ENCODE results near the gene GBF1.
"Not testable (repeated sequence)": the region's sequence is repeated elsewhere in the genome, so short reads cannot be mapped to it uniquely, and the experiment has no call there.

Gene GBF1

GRCh38 chr10:102306006-102306405 is 60.7 kb downstream of the GBF1 start:
- DNase-seq = no peak

- no peak for DNase-seq
Observed at GRCh38 chr10:102306710-102307109, 61.4 kb downstream of the GBF1 start.

- not testable (repeated sequence) for DNase-seq
Observed at GRCh38 chr10:102308318-102308717, 63.0 kb downstream of the GBF1 start.

GRCh38 chr10:102309236-102309635 is 63.9 kb downstream of the GBF1 start:
- DNase-seq = no peak

GRCh38 chr10:102309916-102310315 is 64.6 kb downstream of the GBF1 start:
- DNase-seq = no peak

- DNase-seq = no peak
Observed at GRCh38 chr10:102310361-102311024, 65.2 kb downstream of the GBF1 start.

GRCh38 chr10:102311025-102311420 is 65.7 kb downstream of the GBF1 start:
- DNase-seq = no peak

- no peak for DNase-seq
Observed at GRCh38 chr10:102312683-102313082, 67.4 kb downstream of the GBF1 start.

- DNase-seq = no peak
Observed at GRCh38 chr10:102313221-102313896, 68.0 kb downstream of the GBF1 start.

- DNase-seq = no peak
Observed at GRCh38 chr10:102314801-102315200, 69.5 kb downstream of the GBF1 start.

GRCh38 chr10:102316421-102316820 is 71.1 kb downstream of the GBF1 start:
- DNase-seq = no peak

GRCh38 chr10:102322914-102323313 is 77.6 kb downstream of the GBF1 start:
- no peak for DNase-seq

- no peak for DNase-seq
Observed at GRCh38 chr10:102324061-102324460, 78.7 kb downstream of the GBF1 start.

GRCh38 chr10:102326031-102326430 is 80.7 kb downstream of the GBF1 start:
- DNase-seq = no peak

GRCh38 chr10:102327002-102327401 is 81.7 kb downstream of the GBF1 start:
- DNase-seq = no peak

GRCh38 chr10:102327641-102328040 is 82.3 kb downstream of the GBF1 start:
- DNase-seq = no peak

- DNase-seq = no peak
Observed at GRCh38 chr10:102332772-102333171, 87.4 kb downstream of the GBF1 start.

- no peak for DNase-seq
Observed at GRCh38 chr10:102334101-102334500, 88.8 kb downstream of the GBF1 start.

GRCh38 chr10:102335184-102335583 is 89.9 kb downstream of the GBF1 start:
- DNase-seq = no peak

GRCh38 chr10:102341038-102341688 is 95.8 kb downstream of the GBF1 start:
- DNase-seq = no peak

- no peak for DNase-seq
Observed at GRCh38 chr10:102342458-102342857, 97.1 kb downstream of the GBF1 start.

- no peak for DNase-seq
Observed at GRCh38 chr10:102342958-102343357, 97.6 kb downstream of the GBF1 start.

GRCh38 chr10:102344067-102344466 is 98.7 kb downstream of the GBF1 start:
- no peak for DNase-seq

GRCh38 chr10:102347236-102347828 is 102.0 kb downstream of the GBF1 start:
- no peak for DNase-seq
